ENCODE results near the gene ARSG. TPM values are rescaled to one million over a fixed set of nuclear protein-coding genes. Genes with fewer than 3 reads are reported as not detected.

Gene ARSG
- total and polyA plus RNA-seq, 2 of the 8 experiments (the other 6 are each of a cell fraction or from before 2014, with no cell fraction given): 3.3 to 4.0 TPM

GRCh38 chr17:68291836-68292688 lies 767 bp downstream of the ARSG start:
- no peaks in the 10 kb centered on the region for H3K36me3 ChIP-seq (ENCODE audit: control insufficient read depth in 2 of 4, insufficient read depth in 4 of 4, low read length in 3 of 4)
- H3K27ac ChIP-seq (ENCODE audit: low read depth, low read length): 0 out of 2 replicates have a peak overlapping the region, but pooled peaks have one; percentile 44
- peak in 1 of 2 experiments; percentile 85 for DNase-seq (ENCODE audit: low read depth in 1 of 2, low spot score in 2 of 2)
- H3K4me3 ChIP-seq (ENCODE audit: extremely low read depth in 1 of 4, insufficient read depth in 2 of 4, low read depth in 3 of 4, low read length in 4 of 4): peak overlapping the region; percentile 41 to 67 (median 56)
- no peak overlapping the region for H2AK5ac ChIP-seq (ENCODE audit: low read depth, low read length)
- peak overlapping the region; percentile 86 for H3K18ac ChIP-seq (ENCODE audit: extremely low read depth, low read length)
- H3K23ac ChIP-seq (ENCODE audit: insufficient read length): no peak overlapping the region
- H3K27me3 ChIP-seq (replicated peaks in 1 of 4; ENCODE audit: control insufficient read depth in 3 of 4, extremely low read depth in 1 of 4, insufficient read depth in 3 of 4, low read length in 3 of 4): peaks cover 8 to 25% (median 24%) of the 10 kb centered on the region in 4 experiments
- H4K91ac ChIP-seq (replicated peaks; ENCODE audit: insufficient read length, low read length): peak overlapping the region; percentile 89
- H2BK15ac ChIP-seq (ENCODE audit: low read length): peak overlapping the region; percentile 92; the same call in 1 of the 2 replicates
- no peak overlapping the region for H2BK120ac ChIP-seq (replicated peaks; ENCODE audit: low read depth, low read length)
- peak overlapping the region; percentile 77; the same call in 1 of the 2 replicates for H2BK12ac ChIP-seq (ENCODE audit: low read depth, low read length)
- H4K20me1 ChIP-seq (replicated peaks in 1 of 2; ENCODE audit: control insufficient read depth in 1 of 2, insufficient read depth in 2 of 2, low read length in 2 of 2): peaks cover 0 to 3% of the 10 kb centered on the region in 2 experiments
- no peak overlapping the region for H3K56ac ChIP-seq (replicated peaks; ENCODE audit: insufficient read length, low read depth, low read length)
- no peaks in the 10 kb centered on the region for H3K79me1 ChIP-seq (ENCODE audit: low read depth, low read length)
- CTCF ChIA-PET (ENCODE audit: partially characterized antibody): interaction anchor here (0.6 to 2.1 kb wide), 14 partner anchors 11 to 173 kb away, joined by 3 to 8 read pairs (median 4); no protein-coding TSS in a partner anchor
- no peaks in the 10 kb centered on the region for H3K9me3 ChIP-seq (ENCODE audit: insufficient read depth in 2 of 2, low read depth in 1 of 2, low read length in 1 of 2)
- no peak overlapping the region for H2BK20ac ChIP-seq (ENCODE audit: low read length)
- H2AFZ ChIP-seq (ENCODE audit: low read length): no peak overlapping the region
- H3K4me2 ChIP-seq (ENCODE audit: insufficient read depth in 1 of 2, low read depth in 2 of 2, low read length in 2 of 2): peak overlapping the region; percentile 68 to 86
- H4K5ac ChIP-seq (ENCODE audit: insufficient read length, low read depth, low read length): no peak overlapping the region
- no peaks in the 10 kb centered on the region for H3K79me2 ChIP-seq (ENCODE audit: control insufficient read depth in 1 of 2, insufficient read depth in 2 of 2, low read length in 2 of 2)
- peak overlapping the region; percentile 75 to 90 (median 76) for H3K9ac ChIP-seq (replicated peaks in 1 of 4; ENCODE audit: extremely low read depth in 1 of 4, low read depth in 3 of 4, low read length in 3 of 4)
- H3K4me1 ChIP-seq (replicated peaks in 1 of 4; ENCODE audit: control insufficient read depth in 3 of 4, insufficient read depth in 4 of 4, low read length in 3 of 4): peaks cover 18 to 39% (median 29%) of the 10 kb centered on the region in 4 experiments
- peaks cover 22% of the 10 kb centered on the region for H3K23me2 ChIP-seq (ENCODE audit: low read depth, low read length)
- no peak for FAIRE-seq
- POLR2A ChIA-PET (ENCODE audit: partially characterized antibody): interaction anchor here (0.6 to 3.6 kb wide), 17 partner anchors 11 to 273 kb away, joined by 3 to 18 read pairs (median 4); partner anchors contain the start of genes AMZ2, PRKAR1A and WIPI1
- WGBS, 2 experiments (ENCODE audit: extremely low coverage in 1 of 2, insufficient coverage in 1 of 2, insufficient read length in 1 of 2, insufficient replicate concordance in 2 of 2, low coverage in 1 of 2, low lambda C conversion rate in 2 of 2, missing lambda C conversion rate in 1 of 2): 0% methylated on average over 59 of the region's 76 CpGs; no CpG with 5 or more reads in 1 of the 2 experiments
- peak overlapping the region; percentile 96 for H4K8ac ChIP-seq (ENCODE audit: extremely low read depth, insufficient read depth, low read length)
- 0 out of 2 replicates have a peak overlapping the region, but pooled peaks have one; percentile 44 for H2BK5ac ChIP-seq (ENCODE audit: low read depth, low read length)
- H3K4ac ChIP-seq (replicated peaks; ENCODE audit: insufficient read length, low read depth, low read length): no peak overlapping the region
- no peak overlapping the region for H3K14ac ChIP-seq (ENCODE audit: insufficient read length)
- TF ChIP-seq RFX5 (IDR thresholded peaks at IDR 0.05; ENCODE audit: borderline replicate concordance, low read depth, low read length): no peak
- no peak for TF ChIP-seq HDAC6 (IDR thresholded peaks at IDR 0.05; ENCODE audit: low read depth, low read length)
- no peak for TF ChIP-seq CHD1 (IDR thresholded peaks at IDR 0.05; ENCODE audit: low read depth, low read length)
- TF ChIP-seq ZNF274 (IDR thresholded peaks at IDR 0.05; ENCODE audit: borderline replicate concordance, extremely low read depth, low read length): no peak
- TF ChIP-seq TEAD4 (IDR thresholded peaks at IDR 0.05; ENCODE audit: low read depth, low read length): peak; percentile 51; the same call in 1 of the 2 replicates
- no peak for TF ChIP-seq EP300 (IDR thresholded peaks at IDR 0.05; ENCODE audit: borderline replicate concordance in 1 of 2, low read depth in 2 of 2, low read length in 2 of 2)
- TF ChIP-seq ATF2 (IDR thresholded peaks at IDR 0.05; ENCODE audit: low read length): no peak
- TF ChIP-seq EGR1 (IDR thresholded peaks at IDR 0.05; ENCODE audit: borderline replicate concordance, low read depth, low read length): no peak
- 0 out of 2 replicates have a peak, but pooled peaks have one; percentile 4 for TF ChIP-seq CREB1 (IDR thresholded peaks at IDR 0.05)

Measured in H1 (cell line).